ENCODE results near the gene DRAXIN. TPM values are rescaled to one million over a fixed set of nuclear protein-coding genes. Genes with fewer than 3 reads are reported as not detected.

The DRAXIN gene
- total and polyA plus RNA-seq, 4 donors: 0.04 to 0.31 (median 0.14) TPM

DNA sequence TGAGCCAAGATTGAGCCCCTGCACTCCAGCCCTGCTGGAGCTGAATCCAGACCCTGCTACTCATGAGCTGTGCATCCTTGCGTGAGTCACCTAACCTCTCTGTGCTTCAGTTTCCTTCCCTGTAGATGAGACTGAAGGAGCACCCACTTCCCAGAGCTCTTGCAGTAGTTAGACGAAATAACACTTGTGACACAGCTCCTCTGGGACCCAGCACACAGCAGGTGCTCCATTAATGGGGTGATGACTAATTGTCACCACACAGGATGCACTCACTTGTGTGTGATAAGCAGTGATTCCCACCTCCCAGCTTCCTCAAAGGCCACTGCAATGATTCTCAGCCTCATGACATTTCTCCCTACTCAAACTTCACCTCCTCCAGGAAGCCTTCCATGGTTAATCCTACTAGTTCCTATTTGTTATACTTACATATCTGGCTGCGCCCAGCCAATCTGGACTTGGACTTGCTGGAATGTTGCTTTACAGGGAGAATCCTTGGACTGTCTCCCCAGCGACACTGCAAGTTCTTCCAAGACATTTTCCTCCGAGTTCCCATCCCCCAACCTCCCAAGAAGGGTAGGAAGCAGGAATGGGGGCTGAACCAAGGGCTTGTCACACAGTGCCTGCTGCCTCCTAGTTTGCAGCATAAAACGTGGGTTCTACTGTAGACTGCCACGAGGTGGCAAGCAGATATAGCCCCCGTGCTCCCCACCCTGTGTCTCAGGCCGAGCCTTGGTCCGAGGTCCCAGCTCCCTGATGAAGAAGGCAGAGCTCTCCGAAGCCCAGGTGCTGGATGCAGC, 17.2 kb downstream of the DRAXIN start:
- Histone ChIP-seq H3K9me3 (ENCODE audit: control insufficient read depth in 4 of 4, insufficient read depth in 3 of 4, low read length in 3 of 4) (peaks cover 0 to 4% (median 0%) of the 10 kb centered on the region in 4 donors), H3K4me3 (no peak overlapping the region), H3K27me3 (ENCODE audit: control insufficient read depth in 3 of 3, insufficient read depth in 3 of 3, low read length in 2 of 3) (no peaks in the 10 kb centered on the region), H3K36me3 (ENCODE audit: control insufficient read depth in 4 of 4, insufficient read depth in 4 of 4, low read length in 4 of 4) (no peaks in the 10 kb centered on the region), H3K9ac (ENCODE audit: insufficient read depth in 1 of 2, low read length in 2 of 2) (no peak overlapping the region), H3K27ac (ENCODE audit: low read depth in 1 of 2, low read length in 1 of 2) (no peak overlapping the region), H3K4me1 (ENCODE audit: control insufficient read depth in 5 of 5, insufficient read depth in 5 of 5, low read length in 5 of 5) (peaks cover 0 to 13% (median 0%) of the 10 kb centered on the region in 5 donors)
- TF ChIP-seq, protein P1, sequence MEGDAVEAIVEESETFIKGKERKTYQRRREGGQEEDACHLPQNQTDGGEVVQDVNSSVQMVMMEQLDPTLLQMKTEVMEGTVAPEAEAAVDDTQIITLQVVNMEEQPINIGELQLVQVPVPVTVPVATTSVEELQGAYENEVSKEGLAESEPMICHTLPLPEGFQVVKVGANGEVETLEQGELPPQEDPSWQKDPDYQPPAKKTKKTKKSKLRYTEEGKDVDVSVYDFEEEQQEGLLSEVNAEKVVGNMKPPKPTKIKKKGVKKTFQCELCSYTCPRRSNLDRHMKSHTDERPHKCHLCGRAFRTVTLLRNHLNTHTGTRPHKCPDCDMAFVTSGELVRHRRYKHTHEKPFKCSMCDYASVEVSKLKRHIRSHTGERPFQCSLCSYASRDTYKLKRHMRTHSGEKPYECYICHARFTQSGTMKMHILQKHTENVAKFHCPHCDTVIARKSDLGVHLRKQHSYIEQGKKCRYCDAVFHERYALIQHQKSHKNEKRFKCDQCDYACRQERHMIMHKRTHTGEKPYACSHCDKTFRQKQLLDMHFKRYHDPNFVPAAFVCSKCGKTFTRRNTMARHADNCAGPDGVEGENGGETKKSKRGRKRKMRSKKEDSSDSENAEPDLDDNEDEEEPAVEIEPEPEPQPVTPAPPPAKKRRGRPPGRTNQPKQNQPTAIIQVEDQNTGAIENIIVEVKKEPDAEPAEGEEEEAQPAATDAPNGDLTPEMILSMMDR (IDR thresholded peaks at IDR 0.05; ENCODE audit: control extremely low read depth, extremely low read depth): no peak
- ATAC-seq (ENCODE audit: insufficient read depth, low FRiP score): no peak
- 78 to 82% methylated on average over 11 of the region's 11 CpGs for WGBS, 2 donors
- no peak for DNase-seq

DNA sequence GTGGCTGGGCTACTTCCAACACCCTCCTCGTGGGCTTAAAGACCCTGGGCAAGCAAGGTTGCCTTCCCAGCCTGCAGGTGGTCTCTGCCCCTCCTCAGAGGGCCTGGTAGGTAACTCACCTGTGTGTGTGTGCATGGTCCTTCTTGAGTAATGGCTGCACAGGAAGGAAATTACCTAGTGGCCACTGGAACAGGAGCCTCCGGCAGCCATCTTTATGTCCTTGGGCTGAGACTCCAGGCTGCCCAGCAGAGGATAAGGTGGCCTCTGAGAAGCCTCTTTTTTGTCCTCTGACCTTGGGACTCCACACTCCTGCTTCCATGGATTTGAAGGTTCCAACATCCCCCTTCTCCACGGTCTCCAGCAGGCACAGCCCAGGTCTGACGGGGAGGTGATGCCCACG, 20.0 kb downstream of the DRAXIN start:
- Histone ChIP-seq H3K27ac (ENCODE audit: low read depth in 1 of 2, low read length in 1 of 2) (no peak overlapping the region), H3K9me3 (ENCODE audit: control insufficient read depth in 4 of 4, insufficient read depth in 3 of 4, low read length in 3 of 4) (peaks cover 0 to 2% (median 0%) of the 10 kb centered on the region in 4 donors), H3K4me3 (no peak overlapping the region), H3K36me3 (ENCODE audit: control insufficient read depth in 4 of 4, insufficient read depth in 4 of 4, low read length in 4 of 4) (no peaks in the 10 kb centered on the region), H3K27me3 (ENCODE audit: control insufficient read depth in 3 of 3, insufficient read depth in 3 of 3, low read length in 2 of 3) (no peaks in the 10 kb centered on the region), H3K4me1 (ENCODE audit: control insufficient read depth in 5 of 5, insufficient read depth in 5 of 5, low read length in 5 of 5) (peaks cover 0 to 8% (median 0%) of the 10 kb centered on the region in 5 donors), H3K9ac (ENCODE audit: insufficient read depth in 1 of 2, low read length in 2 of 2) (no peak overlapping the region)
- ATAC-seq (ENCODE audit: insufficient read depth, low FRiP score): no peak
- TF ChIP-seq, protein P1 (IDR thresholded peaks at IDR 0.05; ENCODE audit: control extremely low read depth, extremely low read depth): no peak
- no peak for DNase-seq
- 96% methylated on average over 5 of the region's 5 CpGs for WGBS, 2 donors

DNA sequence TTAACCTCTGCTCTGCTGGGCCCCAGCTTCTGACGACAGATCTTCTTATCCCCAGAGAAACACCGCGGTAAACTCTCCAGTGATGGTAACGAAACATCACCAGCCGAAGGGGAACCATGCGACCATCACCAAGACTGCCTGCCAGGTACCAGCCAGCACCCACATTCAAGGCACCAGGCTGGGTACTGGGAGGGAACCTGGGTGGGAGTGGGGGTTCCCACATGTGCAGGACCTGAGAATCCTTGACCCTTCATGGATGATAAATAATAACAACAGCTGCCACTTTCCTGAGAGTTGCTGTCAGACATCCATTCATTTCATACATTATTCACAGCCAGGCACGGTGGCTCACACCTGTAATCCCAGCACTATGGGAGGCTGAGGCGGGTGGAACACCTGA, 20.8 kb downstream of the DRAXIN start:
- Histone ChIP-seq H3K9me3 (ENCODE audit: control insufficient read depth in 4 of 4, insufficient read depth in 3 of 4, low read length in 3 of 4) (peaks cover 0 to 2% (median 0%) of the 10 kb centered on the region in 4 donors), H3K27me3 (ENCODE audit: control insufficient read depth in 3 of 3, insufficient read depth in 3 of 3, low read length in 2 of 3) (no peaks in the 10 kb centered on the region), H3K4me1 (ENCODE audit: control insufficient read depth in 5 of 5, insufficient read depth in 5 of 5, low read length in 5 of 5) (peaks cover 0 to 7% (median 0%) of the 10 kb centered on the region in 5 donors), H3K4me3 (no peak overlapping the region), H3K27ac (ENCODE audit: low read depth in 1 of 2, low read length in 1 of 2) (no peak overlapping the region), H3K9ac (ENCODE audit: insufficient read depth in 1 of 2, low read length in 2 of 2) (no peak overlapping the region), H3K36me3 (ENCODE audit: control insufficient read depth in 4 of 4, insufficient read depth in 4 of 4, low read length in 4 of 4) (no peaks in the 10 kb centered on the region)
- TF ChIP-seq, protein P1 (IDR thresholded peaks at IDR 0.05; ENCODE audit: control extremely low read depth, extremely low read depth): no peak
- 89 to 92% methylated on average over 8 of the region's 8 CpGs for WGBS, 2 donors
- ATAC-seq (ENCODE audit: insufficient read depth, low FRiP score) (no peak), DNase-seq (no peak)
